Globus pallidus (tissue), 1 donor: ENCODE data around the gene TTLL13.
A peak's percentile ranks its signal among the peaks of the same experiment; 100 is the strongest.
"Not testable (repeated sequence)": the region's sequence is repeated elsewhere in the genome, so short reads cannot be mapped to it uniquely, and the experiment has no call there.

Experiments
- DNase-seq: peaks from one replicate; pipeline ENCODE4 v3.0.0-alpha.2; 2015; ENCODE audit warnings: low spot score

TTLL13 gene

GRCh38 chr15:90281637-90282036 is 32.3 kb downstream of the TTLL13 start:
- not testable (repeated sequence) for DNase-seq

GRCh38 chr15:90286678-90287077 is 37.3 kb downstream of the TTLL13 start:
- no peak for DNase-seq

DNA sequence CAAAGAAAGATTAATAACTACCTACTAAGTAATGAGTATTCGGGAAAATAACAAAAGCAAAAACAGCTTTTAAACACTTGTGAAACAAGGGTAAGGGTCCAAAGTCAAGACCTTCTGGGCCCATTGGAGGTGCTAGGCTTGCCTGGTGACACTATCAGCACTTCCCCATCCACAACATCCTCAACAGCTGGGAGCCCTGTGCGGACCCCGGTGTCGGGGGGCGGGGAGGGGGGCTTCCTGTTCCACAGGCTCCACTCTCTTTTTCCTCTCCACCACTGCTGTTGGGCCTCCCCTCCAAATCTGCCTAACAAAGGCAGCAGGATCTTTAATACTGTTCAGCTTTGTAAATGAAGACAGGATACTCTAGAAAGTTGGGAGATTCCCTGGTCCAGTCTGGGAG is 37.7 kb downstream of the TTLL13 start:
- DNase-seq, result no peak

DNA sequence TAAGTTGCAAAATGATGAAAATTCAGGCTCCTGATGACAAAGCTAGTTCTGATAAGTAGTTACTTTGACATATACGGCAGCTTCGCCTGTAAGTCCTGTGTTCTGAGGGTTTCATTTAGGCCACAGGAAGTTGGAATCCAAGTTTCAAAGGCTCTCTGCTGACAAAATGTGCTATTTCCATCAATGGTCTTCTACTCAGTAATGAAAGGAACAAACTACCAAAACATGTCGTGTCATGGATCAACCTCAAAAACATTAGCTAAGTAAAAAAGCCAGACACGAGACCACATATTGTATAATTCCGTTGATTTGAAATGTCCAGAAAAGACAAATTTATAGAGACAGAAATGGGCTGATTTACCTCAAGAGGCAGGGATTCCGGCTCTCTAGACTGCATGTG is 38.6 kb downstream of the TTLL13 start:
- no peak for DNase-seq

DNA sequence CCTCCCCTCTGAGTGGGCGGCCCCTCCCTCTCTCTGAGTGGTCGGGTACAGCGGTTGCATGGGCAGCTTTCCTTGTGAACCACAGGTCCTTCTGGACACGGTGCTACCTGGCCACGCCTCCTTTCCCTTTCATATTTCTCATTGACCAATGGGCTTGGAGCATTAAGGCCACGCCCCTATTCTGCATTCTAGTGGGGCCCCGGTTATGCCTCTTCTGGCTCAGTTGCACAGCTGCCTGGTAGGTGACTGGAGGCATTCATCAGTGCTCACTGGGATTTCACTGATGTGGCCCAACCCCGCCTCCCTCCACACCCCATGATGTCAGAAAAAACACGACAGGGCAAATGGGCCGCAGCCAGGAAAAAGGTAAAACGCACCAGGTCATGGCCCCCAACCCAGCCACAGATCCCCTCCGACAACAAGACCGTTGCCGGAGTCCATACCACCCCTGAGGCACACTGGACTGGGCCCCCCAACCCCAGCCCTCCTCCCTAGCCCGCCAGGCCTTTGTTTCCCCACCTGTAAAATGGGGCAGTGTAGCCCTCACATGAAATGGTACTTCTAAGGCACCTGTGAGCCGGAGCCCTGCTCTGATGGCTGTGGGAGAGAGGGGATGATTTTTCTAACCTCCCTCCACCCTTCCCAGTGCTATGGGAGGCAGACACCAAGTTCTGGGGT is 42.5 kb downstream of the TTLL13 start:
- no peak for DNase-seq

DNA sequence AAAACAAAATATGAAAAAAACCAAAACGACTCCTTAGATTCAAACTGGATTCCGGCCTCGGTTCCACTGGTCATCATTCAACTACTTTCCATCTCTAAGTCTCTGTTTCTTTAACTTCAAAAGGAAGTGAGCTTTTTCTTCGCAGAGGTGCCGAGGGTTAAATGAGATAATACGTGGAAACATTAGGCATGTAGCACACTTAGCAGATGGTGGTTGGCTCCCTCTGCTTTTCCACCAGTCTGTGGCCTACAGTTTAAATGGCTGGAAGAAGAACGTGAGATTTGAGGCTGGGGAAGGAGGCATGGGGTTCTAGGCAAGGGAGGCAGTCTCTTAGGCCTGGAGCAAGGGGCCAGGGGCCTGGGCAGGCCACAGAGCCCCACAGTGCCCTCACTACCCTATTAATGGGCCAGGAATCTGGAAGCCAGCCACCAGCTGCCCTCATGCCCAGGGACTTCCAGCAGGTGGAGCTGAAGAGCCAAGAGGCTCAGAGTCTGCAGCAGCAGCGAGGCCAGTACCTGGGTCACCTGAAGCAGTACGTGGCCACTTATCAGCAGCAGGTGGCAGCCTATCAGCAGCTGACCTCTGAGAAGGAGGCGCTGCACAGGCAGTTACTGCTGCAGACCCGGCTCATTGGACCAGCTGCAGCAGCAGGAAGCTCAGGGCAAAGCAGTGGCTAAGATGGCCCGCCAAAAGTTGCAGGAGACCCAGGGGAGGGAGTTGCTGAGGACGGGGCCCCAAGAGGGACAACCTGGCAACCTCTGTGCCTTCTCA is 43.9 kb downstream of the TTLL13 start:
- DNase-seq, result peak; percentile 26

GRCh38 chr15:90294159-90294558 is 44.8 kb downstream of the TTLL13 start:
- no peak for DNase-seq

GRCh38 chr15:90294601-90295269 is 45.4 kb downstream of the TTLL13 start:
- DNase-seq, result no peak

DNA sequence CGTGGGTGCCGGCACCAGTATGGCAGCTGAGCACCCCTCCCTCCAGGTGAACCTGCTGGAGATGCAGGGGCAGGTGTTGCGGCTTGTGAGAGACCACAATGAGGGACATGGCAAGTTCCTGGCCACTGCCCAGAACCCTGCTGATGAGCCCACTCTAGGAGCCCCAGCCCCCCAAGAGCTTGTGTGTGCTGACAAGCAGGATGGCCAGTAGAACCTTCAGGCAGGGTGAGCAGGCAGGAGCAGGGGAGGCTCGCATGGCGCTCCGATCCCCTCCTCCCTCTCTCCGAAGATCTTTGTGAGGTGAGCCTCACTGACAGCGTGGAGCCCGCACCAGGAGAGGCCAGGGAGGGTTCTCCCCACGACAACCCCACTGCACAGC is 45.9 kb downstream of the TTLL13 start:
- DNase-seq, result no peak

DNA sequence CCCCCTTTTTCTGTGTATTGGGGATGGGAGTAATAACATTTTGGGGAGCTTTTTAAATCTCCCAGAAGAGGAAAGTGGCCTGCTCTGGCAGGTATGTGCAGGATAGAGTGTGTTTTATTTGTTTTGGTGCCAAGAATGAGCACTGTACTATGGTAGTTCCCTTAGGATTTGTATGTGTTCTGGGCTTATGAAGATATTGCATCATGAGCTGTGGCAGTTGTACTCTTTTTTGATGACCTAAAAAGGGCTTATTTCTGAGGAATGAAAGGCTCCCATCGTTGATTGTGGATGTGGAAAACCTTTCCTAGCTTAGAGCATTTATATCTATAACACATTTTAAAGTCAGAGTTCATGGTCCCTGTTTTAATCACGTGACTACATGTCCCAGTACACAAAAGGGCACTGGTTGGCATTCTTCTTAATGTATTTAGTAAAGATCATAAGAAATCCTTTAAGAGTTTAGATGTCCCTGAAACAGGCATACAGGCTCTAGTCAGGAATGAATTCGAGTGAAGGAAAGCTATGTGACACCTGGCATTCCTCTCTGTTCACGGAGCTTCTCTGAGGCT is 47.0 kb downstream of the TTLL13 start:
- DNase-seq, result not testable (repeated sequence)

- no peak for DNase-seq
Observed at GRCh38 chr15:90297021-90297420, 47.7 kb downstream of the TTLL13 start.

DNA sequence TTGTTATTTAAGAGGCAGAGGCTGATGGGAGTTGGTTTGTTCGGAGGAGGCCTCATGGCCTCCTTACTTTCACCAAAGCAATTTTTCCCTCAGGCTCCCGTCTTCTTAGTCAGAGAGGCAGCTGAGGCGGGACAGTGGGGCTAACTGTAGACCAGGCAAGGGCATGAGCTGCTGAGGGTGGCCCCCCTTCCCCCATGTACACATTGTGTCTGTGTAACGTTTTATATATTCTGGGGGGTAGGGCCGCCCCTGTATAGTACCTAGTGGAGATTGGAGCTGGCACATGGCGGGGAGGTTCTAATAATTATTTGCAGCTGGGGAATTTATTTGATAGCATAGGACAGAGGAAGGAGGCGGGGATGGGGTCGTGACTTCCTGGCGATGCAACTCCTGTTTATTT is 51.2 kb downstream of the TTLL13 start:
- no peak for DNase-seq

- no peak for DNase-seq
Observed at GRCh38 chr15:90300988-90301706, 51.8 kb downstream of the TTLL13 start.

DNA sequence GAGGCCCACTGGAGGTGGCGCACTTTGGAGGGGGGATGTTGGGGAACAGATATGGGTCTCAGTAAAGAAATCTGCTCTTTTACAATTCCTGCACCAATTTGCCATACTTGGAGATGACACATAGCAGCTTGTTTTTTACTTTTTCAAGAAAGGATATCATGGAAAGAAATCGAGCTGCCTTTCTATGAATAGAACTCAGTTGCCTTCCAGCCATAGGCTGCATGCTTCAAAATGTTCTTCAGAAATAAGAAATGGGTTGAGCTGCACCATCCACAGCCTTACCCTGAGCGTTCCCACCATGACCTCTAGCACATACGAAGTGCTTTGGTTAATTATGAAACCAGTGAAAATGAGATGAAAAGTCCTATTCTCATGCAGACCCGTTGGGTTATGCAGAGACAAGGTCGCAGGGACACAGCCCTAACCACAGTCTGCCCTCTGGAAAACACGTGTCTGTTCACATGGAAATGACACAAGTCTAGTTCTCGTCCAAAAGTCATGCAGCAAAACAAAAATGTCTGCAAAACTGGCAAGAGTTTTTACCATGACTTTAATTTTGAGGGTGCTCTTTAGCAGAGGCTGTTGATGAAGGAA is 52.4 kb downstream of the TTLL13 start:
- DNase-seq, result no peak

DNA sequence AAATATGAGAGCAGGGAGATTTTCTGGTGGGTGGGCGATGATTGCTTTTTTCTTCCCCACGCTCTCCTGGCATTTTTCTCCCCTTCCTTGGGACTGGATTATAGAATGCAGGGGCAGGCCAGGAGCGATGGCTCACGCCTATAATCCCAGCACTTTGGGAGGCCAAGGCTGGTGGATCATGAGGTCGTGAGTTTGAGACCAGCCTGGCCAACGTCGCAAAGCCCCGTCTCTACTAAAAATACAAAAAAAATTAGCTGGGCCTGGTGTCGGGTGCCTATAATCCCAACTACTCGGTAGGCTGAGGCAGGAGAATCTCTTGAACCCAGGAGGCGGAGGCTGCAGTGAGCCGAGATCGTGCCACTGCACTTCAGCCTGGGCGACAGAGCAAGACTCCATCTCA is 56.0 kb downstream of the TTLL13 start:
- DNase-seq, result not testable (repeated sequence)

DNA sequence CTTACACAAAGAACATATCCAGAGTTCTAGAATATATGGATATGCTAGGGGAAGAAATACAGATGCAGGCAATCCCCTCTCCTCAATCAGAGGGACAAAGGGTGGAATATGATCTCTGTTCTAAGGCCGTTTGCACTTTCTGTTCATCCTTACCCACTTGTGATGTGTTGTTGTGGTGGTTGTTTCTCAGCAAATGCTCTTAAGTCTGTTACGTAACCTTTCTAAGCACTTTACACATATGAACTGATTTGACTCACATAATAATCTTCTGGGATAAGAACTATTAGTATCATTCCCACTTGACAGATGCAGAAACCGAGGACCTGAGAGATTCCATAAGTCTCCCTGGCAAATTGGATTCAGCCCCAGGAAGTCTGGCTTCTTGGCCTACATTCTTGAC is 56.6 kb downstream of the TTLL13 start:
- DNase-seq, result no peak

- no peak for DNase-seq
Observed at GRCh38 chr15:90306560-90306959, 57.2 kb downstream of the TTLL13 start.

DNA sequence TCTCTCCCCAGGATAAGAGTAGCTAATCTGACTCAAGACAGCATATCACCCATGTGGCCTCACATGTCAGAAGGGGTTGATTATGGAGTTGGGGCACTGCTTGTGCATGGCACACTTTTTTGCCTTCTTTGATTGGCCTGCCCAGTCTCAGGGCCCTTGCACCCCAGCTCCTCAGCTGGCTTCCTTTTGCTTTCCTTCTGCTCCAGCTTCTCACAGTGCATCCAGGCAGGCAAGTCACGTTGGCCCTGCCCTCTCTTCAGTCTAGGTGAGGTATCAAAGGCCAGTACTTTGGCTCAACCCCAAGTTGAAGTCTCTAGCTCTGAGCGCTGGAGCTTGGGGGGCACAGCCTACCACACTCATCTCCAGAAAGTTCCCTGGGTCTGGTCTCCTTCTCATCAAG is 58.3 kb downstream of the TTLL13 start:
- no peak for DNase-seq

DNA sequence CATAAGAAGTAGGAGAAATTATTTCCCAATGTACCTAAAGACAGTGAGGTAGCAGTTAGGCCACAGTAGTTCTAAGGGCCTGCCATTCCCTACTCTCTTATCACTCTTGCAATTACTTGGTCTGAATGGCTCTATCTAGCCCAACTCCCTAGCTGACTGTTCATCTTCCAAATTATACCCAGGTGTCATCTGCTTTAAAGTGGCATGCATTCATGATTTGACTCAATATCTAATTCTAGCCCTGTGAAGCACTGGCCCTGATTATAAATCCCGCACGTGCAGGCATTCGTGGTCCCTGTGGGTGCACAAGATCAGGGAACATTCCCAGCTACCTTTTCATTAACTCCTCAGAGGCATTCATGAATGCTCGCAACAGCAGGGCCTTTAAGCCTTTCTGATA is 59.7 kb downstream of the TTLL13 start:
- no peak for DNase-seq
